ENCODE results near the gene ADAMTSL2.

Gene ADAMTSL2

GRCh38 chr9:133575186-133576030 is 40.9 kb downstream of the ADAMTSL2 start:
- DNase-seq (ENCODE audit: low read depth in 2 of 2), result no peak

- DNase-seq (ENCODE audit: low read depth in 2 of 2), result no peak
Measured at GRCh38 chr9:133576031-133576874, 41.7 kb downstream of the ADAMTSL2 start.

GRCh38 chr9:133576875-133577736 is 42.6 kb downstream of the ADAMTSL2 start:
- DNase-seq (ENCODE audit: low read depth in 2 of 2), result no peak

DNA sequence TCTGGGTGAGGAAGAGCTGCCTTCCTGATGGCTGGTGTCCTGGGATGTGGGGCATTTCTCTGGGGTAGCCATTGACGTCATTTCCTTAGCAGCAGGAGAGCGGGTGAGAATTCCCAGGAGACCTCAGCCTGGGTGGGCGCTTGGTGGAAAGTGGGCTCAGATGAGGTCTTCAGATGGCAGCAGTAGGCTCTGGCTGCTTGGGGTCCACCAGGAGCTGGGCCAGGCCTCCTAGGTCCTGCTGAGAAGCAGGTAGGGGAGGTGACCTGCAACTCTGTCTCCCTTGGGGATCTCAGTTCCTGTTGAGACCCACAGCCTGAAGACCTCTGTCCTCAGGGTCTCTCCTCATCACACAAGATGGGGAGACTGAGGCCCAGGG is 43.2 kb downstream of the ADAMTSL2 start:
- no peak for DNase-seq (ENCODE audit: low read depth in 2 of 2)

- DNase-seq (ENCODE audit: low read depth in 2 of 2), result no peak
Measured at GRCh38 chr9:133578524-133579441, 44.3 kb downstream of the ADAMTSL2 start.

GRCh38 chr9:133579601-133580418 is 45.3 kb downstream of the ADAMTSL2 start:
- DNase-seq (ENCODE audit: low read depth in 2 of 2), result no peak

DNA sequence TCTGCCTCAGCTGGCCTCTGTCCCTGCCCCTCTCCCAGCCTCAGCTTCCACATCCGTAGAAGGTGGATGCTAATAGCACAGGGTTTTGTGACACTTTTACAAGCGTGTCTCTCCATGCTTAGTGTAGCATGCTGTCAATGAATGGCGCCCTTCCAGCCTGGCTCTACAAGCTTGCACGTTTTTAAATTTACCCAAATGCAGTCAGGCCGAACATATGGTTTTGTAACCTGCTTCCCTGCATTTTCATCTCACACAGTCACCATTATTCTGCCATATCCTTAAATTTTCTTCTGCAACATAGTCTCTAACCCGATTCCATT is 45.9 kb downstream of the ADAMTSL2 start:
- DNase-seq (ENCODE audit: low read depth in 2 of 2), result no peak

DNA sequence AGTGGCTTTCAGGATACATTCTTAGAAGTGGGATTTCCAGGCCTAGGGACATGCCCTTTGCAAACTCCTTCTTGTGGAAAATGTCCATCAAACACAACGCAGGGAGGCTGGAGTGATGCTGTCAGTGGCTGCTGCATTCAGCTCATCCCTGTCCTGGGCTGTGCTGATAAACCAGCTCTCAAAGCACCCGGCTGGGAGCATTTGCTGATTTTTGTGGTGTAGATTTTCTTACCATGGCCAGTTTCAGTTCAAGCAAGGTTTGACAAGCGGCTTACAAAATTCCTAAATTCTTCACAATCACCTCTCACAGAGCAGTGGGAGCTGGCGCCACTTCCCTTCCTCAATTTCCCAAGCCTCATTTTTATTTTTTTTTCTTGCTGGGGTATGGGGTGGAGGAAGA is 46.5 kb downstream of the ADAMTSL2 start:
- DNase-seq (ENCODE audit: low read depth in 2 of 2), result no peak

DNA sequence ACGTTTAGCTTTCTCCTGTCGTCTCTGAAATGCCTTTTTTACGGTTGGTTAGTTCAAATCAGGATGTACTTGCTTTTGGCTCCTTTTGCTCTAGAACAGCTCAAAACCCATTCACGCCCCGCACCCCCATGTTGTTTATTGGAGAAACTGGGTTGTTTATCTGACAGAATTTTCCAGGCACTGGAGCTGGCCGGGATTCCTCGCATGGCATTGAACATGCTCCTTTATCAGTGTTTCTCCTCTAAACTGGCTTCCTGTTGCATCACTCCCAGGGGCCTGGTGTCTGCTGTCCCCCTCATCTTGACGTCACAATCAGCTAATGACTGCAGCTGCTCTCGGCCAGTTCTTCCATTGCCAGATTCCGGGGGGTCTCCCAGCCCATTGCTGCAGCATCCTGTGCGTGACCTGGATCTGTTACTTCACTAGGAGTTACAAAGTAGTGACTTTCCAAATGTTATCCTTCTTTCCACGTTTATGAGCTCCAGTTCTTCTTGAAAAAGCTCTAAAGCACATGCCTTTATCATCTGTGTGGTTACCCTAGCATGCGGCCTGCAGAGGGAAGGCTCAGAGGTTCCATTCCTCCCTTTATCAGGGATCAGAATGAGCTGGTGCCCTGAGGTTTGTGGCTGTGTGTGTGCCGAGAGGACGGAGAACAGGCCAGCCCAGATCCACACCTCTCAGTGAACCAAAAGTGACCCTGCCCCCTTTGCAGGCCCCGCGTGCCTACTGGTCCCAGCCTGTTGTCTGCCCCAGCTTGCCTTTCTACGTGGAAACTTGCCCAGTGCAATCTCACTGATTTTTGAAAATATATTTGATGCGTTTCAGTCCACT is 47.2 kb downstream of the ADAMTSL2 start:
- DNase-seq (ENCODE audit: low read depth in 2 of 2), result no peak

- DNase-seq (ENCODE audit: low read depth in 2 of 2), result no peak
Measured at GRCh38 chr9:133582501-133583045, 48.1 kb downstream of the ADAMTSL2 start.

GRCh38 chr9:133583111-133583510 is 48.6 kb downstream of the ADAMTSL2 start:
- no peak for DNase-seq (ENCODE audit: low read depth in 2 of 2)

DNA sequence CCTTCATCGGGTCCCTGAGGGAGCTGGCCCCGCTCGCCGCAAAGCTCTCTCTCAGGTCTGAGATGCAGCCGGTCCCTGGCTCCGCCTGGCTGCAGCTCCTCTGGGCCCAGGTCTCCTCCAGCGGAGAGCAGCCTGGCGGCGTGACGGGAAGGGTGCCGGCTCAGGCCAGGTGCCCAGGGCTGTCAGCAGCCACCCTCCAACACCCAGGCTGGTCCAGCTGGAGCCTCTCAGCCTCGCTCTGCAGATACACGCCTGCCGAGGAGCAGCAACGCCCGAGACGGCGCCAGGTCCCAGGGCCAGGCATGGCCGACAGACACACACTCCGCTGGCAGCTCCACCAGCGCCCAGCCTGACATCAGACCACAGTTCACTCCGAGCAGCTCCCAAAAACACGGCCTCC is 49.1 kb downstream of the ADAMTSL2 start:
- no peak for DNase-seq (ENCODE audit: low read depth in 2 of 2)

DNA sequence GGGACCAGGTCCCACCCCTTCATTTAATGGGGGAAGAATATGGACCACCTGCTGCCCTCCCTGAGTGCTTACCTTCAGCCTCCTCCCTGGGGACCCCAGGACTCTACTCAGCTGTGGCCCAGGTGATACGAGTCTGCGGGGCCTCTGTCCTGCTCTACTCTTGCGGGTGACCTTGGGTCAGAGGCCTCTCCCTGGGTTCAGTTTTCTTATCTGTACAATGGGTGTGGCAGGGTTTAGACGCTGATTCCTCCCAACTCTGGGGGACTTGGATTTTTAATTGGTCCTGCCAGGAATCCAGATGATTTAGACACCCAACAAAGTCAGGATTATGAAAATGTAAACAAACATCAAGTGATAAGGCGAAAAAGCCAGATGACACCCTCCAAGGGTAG is 49.7 kb downstream of the ADAMTSL2 start:
- no peak for DNase-seq (ENCODE audit: low read depth in 2 of 2)

DNA sequence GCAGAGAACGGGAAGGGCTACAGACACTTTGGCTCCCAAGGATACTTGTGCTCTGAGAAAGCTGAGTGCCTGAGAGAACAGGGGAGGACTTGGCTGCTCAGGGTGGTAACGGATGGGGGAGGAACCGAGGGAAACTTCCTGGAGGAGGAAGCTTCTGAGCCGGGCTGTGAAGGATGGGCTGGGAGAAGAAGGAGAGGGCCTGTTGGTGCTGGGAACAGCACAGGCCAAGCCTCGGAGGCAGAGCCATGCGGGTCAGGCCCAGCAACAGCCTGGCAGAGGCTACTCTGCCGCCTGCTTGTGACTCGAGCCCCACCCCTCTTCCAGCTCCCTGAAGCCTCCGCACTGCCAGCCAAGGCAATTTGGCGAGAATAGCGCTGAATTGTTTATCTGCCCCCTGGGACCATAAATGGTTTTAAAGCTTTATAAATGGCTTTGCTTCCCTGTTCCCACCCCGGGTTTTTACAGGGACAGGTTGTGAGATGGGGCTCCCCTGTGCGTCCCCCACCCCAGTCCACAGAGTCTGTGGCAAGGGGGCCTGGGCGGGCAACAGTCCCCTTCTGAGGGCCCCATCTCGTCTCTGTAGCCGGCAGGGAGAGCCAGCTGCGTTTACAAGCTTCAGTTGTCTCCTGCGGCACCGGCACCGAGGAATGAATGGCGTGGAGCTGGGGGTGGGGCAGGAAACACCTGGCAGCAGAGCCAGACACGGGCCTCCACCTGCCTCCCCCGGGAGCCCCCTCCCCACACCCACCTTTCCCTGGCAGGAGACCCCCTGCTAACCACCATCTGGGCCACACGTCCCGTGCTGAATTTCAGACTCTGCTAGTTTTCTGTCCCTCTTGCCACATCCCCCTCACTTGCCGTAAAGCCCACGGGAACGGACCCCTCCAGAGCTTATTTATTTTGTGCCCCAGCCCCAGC is 50.3 kb downstream of the ADAMTSL2 start:
- DNase-seq (ENCODE audit: low read depth in 2 of 2), result no peak

GRCh38 chr9:133585481-133586351 is 51.2 kb downstream of the ADAMTSL2 start:
- no peak for DNase-seq (ENCODE audit: low read depth in 2 of 2)

- DNase-seq (ENCODE audit: low read depth in 2 of 2), result no peak
Measured at GRCh38 chr9:133587051-133587450, 52.5 kb downstream of the ADAMTSL2 start.

- DNase-seq (ENCODE audit: low read depth in 2 of 2), result no peak
Measured at GRCh38 chr9:133587466-133587865, 53.0 kb downstream of the ADAMTSL2 start.
